CD14-positive monocyte (primary cell): ENCODE data around the gene TBC1D22A. TPM values are rescaled to one million over a fixed set of nuclear protein-coding genes. Genes with fewer than 3 reads are reported as not detected.

Source experiments
- DNase-seq, 3 donors: peaks; one replicate each; pipeline ENCODE4 v3.0.0-alpha.2; 2011 to 2022
- H2AFZ ChIP-seq: 2 replicates; pipeline ENCODE4 v1.6.0; 2012; ENCODE audit warnings: mild to moderate bottlenecking, low read depth, low read length, inconsistent platforms; ENCODE audit not compliant: insufficient read depth, poor library complexity, severe bottlenecking
- H3K27ac ChIP-seq, 2 donors: 1 replicate in 1 of 2; 2 replicates in 1 of 2; pipeline ENCODE4 v1.5.1; 2012 to 2013; ENCODE audit warnings: low read length in 2 of 2, control low read depth in 1 of 2, inconsistent platforms in 1 of 2, low read depth in 1 of 2, mild to moderate bottlenecking in 1 of 2
- H3K27me3 ChIP-seq, 2 donors: one replicate each; pipeline versions ENCODE4 v1.6.0 to v1.6.1; 2011 to 2013; ENCODE audit warnings: low read length in 2 of 2; ENCODE audit not compliant: control insufficient read depth in 2 of 2, insufficient read depth in 2 of 2
- H3K36me3 ChIP-seq, 2 donors: replicated peaks in 1 of 2; 1 replicate in 1 of 2; 2 replicates in 1 of 2; pipeline versions ENCODE4 v1.5.1 to v1.6.1; 2012 to 2013; ENCODE audit warnings: low read length in 2 of 2, control low read depth in 1 of 2, inconsistent platforms in 1 of 2, mild to moderate bottlenecking in 1 of 2; ENCODE audit not compliant: insufficient read depth in 2 of 2, control insufficient read depth in 1 of 2
- H3K4me1 ChIP-seq, 2 donors: 1 replicate in 1 of 2; 2 replicates in 1 of 2; pipeline versions ENCODE4 v1.5.1 to v1.6.1; 2012 to 2013; ENCODE audit warnings: low read length in 2 of 2, control low read depth in 1 of 2, inconsistent platforms in 1 of 2, mild to moderate bottlenecking in 1 of 2, moderate library complexity in 1 of 2; ENCODE audit not compliant: insufficient read depth in 2 of 2, control insufficient read depth in 1 of 2
- H3K4me2 ChIP-seq: replicated peaks from 2 replicates; pipeline ENCODE3; 2012; ENCODE audit warnings: low read length, moderate library complexity, mild to moderate bottlenecking; ENCODE audit not compliant: poor library complexity, severe bottlenecking; ENCODE audit errors: extremely low read depth
- H3K4me3 ChIP-seq, 3 experiments: fragments of 200-600 bp in 1 of 3; sonication (generic) in 1 of 3; replicated peaks in 1 of 3; 1 replicate in 2 of 3; 2 replicates in 1 of 3; pipeline ENCODE4 v1.5.1; 2011 to 2013; ENCODE audit warnings: low read length in 3 of 3, mild to moderate bottlenecking in 3 of 3, control low read depth in 2 of 3, low read depth in 2 of 3, inconsistent platforms in 1 of 3, moderate library complexity in 1 of 3
- H3K79me2 ChIP-seq: 2 replicates; pipeline ENCODE4 v1.6.0; 2012; ENCODE audit warnings: mild to moderate bottlenecking, control low read depth, inconsistent platforms, low read length, moderate library complexity; ENCODE audit not compliant: insufficient read depth
- H3K9ac ChIP-seq: 2 replicates; pipeline ENCODE4 v1.6.0; 2017; ENCODE audit warnings: low read length, mild to moderate bottlenecking; ENCODE audit not compliant: insufficient read depth, poor library complexity, severe bottlenecking
- H3K9me3 ChIP-seq, 2 donors: replicated peaks in 1 of 2; 1 replicate in 1 of 2; 2 replicates in 1 of 2; pipeline versions ENCODE4 v1.5.1 to v1.6.1; 2012 to 2013; ENCODE audit warnings: low read length in 2 of 2, control low read depth in 1 of 2; ENCODE audit not compliant: control insufficient read depth in 1 of 2, insufficient read depth in 1 of 2
- H4K20me1 ChIP-seq: 2 replicates; pipeline ENCODE4 v1.6.0; 2012; ENCODE audit warnings: mild to moderate bottlenecking, low read length, control low read depth, moderate library complexity; ENCODE audit not compliant: insufficient read depth
- H3K27ac Mint-ChIP-seq, 7 donors: one replicate each; pipeline ENCODE4 v1.8.0; 2020; ENCODE audit warnings: mild to moderate bottlenecking in 7 of 7, mixed read lengths in 7 of 7, moderate library complexity in 6 of 7, inconsistent platforms in 2 of 7
- H3K27me3 Mint-ChIP-seq, 3 donors: one replicate each; pipeline ENCODE4 v1.8.0; 2021 to 2022; ENCODE audit warnings: low read depth in 3 of 3, mild to moderate bottlenecking in 3 of 3, mixed read lengths in 3 of 3, moderate library complexity in 3 of 3, inconsistent platforms in 1 of 3
- H3K36me3 Mint-ChIP-seq, 2 donors: one replicate each; pipeline ENCODE4 v1.8.0; 2020; ENCODE audit warnings: mixed read lengths in 2 of 2, inconsistent platforms in 1 of 2, mild to moderate bottlenecking in 1 of 2
- H3K4me1 Mint-ChIP-seq: one replicate; pipeline ENCODE4 v1.8.0; 2020; ENCODE audit warnings: mild to moderate bottlenecking, mixed read lengths
- H3K4me3 Mint-ChIP-seq, 2 donors: one replicate each; pipeline ENCODE4 v1.8.0; 2020; ENCODE audit warnings: mild to moderate bottlenecking in 2 of 2, mixed read lengths in 2 of 2, moderate library complexity in 1 of 2
- H3K9me3 Mint-ChIP-seq, 7 donors: one replicate each; pipeline ENCODE4 v1.8.0; 2020 to 2022; ENCODE audit warnings: mixed read lengths in 7 of 7, mild to moderate bottlenecking in 6 of 7, moderate library complexity in 6 of 7, inconsistent platforms in 2 of 7
- CTCF ChIP-seq: fragments of 200-600 bp; IDR thresholded peaks from one replicate; pipeline ENCODE4 v1.8.0; 2022; ENCODE audit warnings: antibody characterized with exemption, mild to moderate bottlenecking
- WGBS: methylation state at CpG from one replicate; pipeline ENCODE4 v1.1.5; 2013; ENCODE audit warnings: missing lambda C conversion rate; ENCODE audit not compliant: insufficient coverage; 5-methylcytosine and 5-hydroxymethylcytosine counted together
- intact Hi-C, 2 donors: fragments of 100-400 bp; cut with micrococcal nuclease; formaldehyde crosslinking; loops; one replicate each; pipeline versions ENCODE4 v1.15.0 to v1.15.1; 2023
- polyA plus RNA-seq, 3 donors: library from polyadenylated mRNA; depleted of rRNA in 1 of 3; unstranded in 2 of 3; stranded (reverse) in 1 of 3; fragments of 300-500 nt in 2 of 3; fragments of >200 nt in 1 of 3; fragmentation: Illumina TruSeq in 2 of 3; gene quantifications; 1 replicate in 2 of 3; 2 replicates in 1 of 3; pipeline ENCODE4 v1.2.3, GENCODE V29; 2012 to 2021

Gene TBC1D22A
- polyA plus RNA-seq, 3 donors: 25.9 to 36.2 (median 29.5) TPM

- Histone ChIP-seq H3K27me3 (no peaks in the 10 kb centered on the region), H3K79me2 (no peaks in the 10 kb centered on the region), H3K4me3 (no peak overlapping the region), H3K9ac (no peak overlapping the region), H3K27ac (no peak overlapping the region), H4K20me1 (peaks cover 23% of the 10 kb centered on the region), H3K9me3 (no peaks in the 10 kb centered on the region), H3K36me3 (peaks cover 39 to 66% of the 10 kb centered on the region in 2 donors), H2AFZ (no peak overlapping the region), H3K4me1 (no peaks in the 10 kb centered on the region), H3K4me2 (no peak overlapping the region)
- H3K27me3 Mint-ChIP-seq: peaks cover 0 to 3% (median 1%) of the 10 kb centered on the region in 3 donors
- no peak for TF ChIP-seq CTCF
- peak overlapping the region in 1 of 7 donors; percentile 9 for H3K27ac Mint-ChIP-seq
- WGBS: 97% methylated on average over 10 of the region's 15 CpGs
- peaks cover 71 to 81% of the 10 kb centered on the region in 2 donors for H3K36me3 Mint-ChIP-seq
- H3K4me3 Mint-ChIP-seq: no peak overlapping the region
- intact Hi-C loops: no loop called here
- DNase-seq: no peak
- no peaks in the 10 kb centered on the region for H3K9me3 Mint-ChIP-seq
- H3K4me1 Mint-ChIP-seq: no peaks in the 10 kb centered on the region
Observed at GRCh38 chr22:47060718-47061117, 298.3 kb downstream of the TBC1D22A start.

GRCh38 chr22:47061226-47061625, 298.8 kb downstream of the TBC1D22A start:
- 95% methylated on average over 12 of the region's 14 CpGs for WGBS
- Histone ChIP-seq H3K4me2 (no peak overlapping the region), H4K20me1 (peaks cover 22% of the 10 kb centered on the region), H3K4me1 (no peaks in the 10 kb centered on the region), H3K4me3 (no peak overlapping the region), H2AFZ (no peak overlapping the region), H3K36me3 (peaks cover 39 to 61% of the 10 kb centered on the region in 2 donors), H3K9ac (no peak overlapping the region), H3K9me3 (no peaks in the 10 kb centered on the region), H3K27ac (no peak overlapping the region), H3K27me3 (no peaks in the 10 kb centered on the region), H3K79me2 (no peaks in the 10 kb centered on the region)
- Mint-ChIP-seq H3K9me3 (no peaks in the 10 kb centered on the region), H3K4me3 (no peak overlapping the region), H3K36me3 (peaks cover 70 to 82% of the 10 kb centered on the region in 2 donors), H3K27me3 (peaks cover 0 to 1% (median 1%) of the 10 kb centered on the region in 3 donors), H3K4me1 (no peaks in the 10 kb centered on the region), H3K27ac (peak overlapping the region in 2 of 7 donors; percentile 43 to 55)
- DNase-seq: no peak
- TF ChIP-seq CTCF: no peak
- intact Hi-C loops: no loop called here
